ENCODE measurements around the gene MAP3K6.

MAP3K6 gene

DNA sequence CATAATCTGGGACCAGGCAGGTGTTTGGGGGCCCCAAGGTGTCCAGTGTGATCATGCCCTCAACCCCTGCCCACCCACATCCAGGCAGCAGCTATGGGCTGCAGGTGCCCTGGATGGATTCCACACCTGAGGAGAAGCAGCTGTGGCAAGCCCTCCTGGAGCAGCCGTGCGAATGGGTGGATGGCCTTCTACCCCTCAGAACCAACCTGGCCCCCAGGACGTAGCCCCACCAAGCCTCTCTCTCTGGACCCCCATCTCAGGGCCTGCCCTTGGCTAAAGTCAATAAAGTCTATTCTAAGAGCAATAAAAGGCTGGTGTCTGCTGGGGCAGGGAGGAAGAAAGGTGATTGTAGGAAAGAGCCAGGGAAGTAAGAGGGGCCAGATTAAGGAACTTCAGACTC, 13.1 kb downstream of the MAP3K6 start:
- no peak for DNase-seq

GRCh38 chr1:27353166-27353565, 13.6 kb downstream of the MAP3K6 start:
- no peak for DNase-seq

GRCh38 chr1:27351541-27352107, 15.1 kb downstream of the MAP3K6 start:
- no peak for DNase-seq

GRCh38 chr1:27350663-27351540, 15.9 kb downstream of the MAP3K6 start:
- no peak for DNase-seq

DNA sequence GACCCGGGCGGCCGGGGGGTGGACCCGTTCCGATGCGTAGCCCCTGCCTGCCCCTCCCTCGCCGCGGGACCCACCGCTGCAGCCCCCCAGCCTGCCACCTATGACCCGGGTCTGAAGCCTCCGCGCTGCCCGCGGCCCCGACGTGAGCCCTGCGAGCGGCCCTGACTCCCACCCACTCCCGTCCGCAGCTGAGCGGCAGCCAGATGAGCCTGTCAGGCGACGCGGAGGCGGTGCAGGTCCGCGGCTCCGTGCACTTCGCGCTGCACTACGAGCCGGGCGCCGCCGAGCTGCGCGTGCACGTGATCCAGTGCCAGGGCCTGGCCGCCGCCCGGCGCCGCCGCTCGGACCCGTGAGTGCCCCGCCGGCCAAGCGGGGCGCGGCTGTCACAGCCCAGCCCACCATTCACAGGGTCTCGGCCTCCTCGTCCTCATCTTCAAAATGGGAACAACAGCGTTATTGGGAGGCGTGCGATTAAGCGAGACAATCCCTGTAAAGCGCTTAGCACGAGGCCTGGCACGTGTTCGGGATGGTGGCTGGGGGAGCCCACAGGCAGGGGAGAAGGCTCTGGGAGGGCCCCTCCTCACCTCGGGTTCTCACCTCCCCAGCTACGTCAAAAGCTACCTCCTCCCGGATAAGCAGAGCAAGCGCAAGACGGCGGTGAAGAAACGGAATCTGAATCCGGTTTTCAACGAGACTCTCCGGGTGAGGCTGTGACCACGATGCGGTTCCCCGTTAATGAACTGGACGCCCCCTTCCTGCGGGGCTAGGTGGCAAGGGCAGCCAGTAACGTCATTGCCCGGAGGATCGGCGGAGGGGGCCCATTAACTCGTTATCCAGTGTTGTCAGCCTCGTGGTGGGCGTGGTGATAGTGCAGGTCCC, 16.7 kb downstream of the MAP3K6 start:
- DNase-seq, result peak; percentile 42 to 63

GRCh38 chr1:27348861-27349783, 17.6 kb downstream of the MAP3K6 start:
- peak in 1 of 2 experiments; percentile 46 for DNase-seq

- DNase-seq, result no peak
Observed at GRCh38 chr1:27346991-27347624, 19.7 kb downstream of the MAP3K6 start.

- no peak for DNase-seq
Observed at GRCh38 chr1:27346357-27346756, 20.4 kb downstream of the MAP3K6 start.

DNA sequence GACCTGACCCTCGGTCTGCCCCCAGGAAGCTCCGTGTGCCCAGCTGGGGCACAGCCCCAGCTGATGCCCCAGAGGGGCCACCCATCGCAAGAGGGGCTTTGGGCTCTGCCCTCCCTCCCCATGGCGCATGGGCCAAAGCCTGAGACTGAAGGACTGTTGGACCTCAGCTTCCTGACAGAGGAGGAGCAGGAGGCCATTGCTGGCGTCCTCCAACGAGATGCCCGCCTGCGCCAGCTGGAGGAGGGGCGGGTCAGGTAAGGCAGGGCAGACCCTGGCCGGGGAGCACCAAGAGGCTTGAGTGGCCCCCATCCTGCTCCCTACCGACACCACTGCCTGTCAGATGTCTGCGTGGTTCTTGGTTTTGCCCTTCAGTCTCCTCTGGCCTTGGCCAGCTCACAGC, 21.5 kb downstream of the MAP3K6 start:
- no peak for DNase-seq

GRCh38 chr1:27343639-27344025, 23.1 kb downstream of the MAP3K6 start:
- no peak for DNase-seq

DNA sequence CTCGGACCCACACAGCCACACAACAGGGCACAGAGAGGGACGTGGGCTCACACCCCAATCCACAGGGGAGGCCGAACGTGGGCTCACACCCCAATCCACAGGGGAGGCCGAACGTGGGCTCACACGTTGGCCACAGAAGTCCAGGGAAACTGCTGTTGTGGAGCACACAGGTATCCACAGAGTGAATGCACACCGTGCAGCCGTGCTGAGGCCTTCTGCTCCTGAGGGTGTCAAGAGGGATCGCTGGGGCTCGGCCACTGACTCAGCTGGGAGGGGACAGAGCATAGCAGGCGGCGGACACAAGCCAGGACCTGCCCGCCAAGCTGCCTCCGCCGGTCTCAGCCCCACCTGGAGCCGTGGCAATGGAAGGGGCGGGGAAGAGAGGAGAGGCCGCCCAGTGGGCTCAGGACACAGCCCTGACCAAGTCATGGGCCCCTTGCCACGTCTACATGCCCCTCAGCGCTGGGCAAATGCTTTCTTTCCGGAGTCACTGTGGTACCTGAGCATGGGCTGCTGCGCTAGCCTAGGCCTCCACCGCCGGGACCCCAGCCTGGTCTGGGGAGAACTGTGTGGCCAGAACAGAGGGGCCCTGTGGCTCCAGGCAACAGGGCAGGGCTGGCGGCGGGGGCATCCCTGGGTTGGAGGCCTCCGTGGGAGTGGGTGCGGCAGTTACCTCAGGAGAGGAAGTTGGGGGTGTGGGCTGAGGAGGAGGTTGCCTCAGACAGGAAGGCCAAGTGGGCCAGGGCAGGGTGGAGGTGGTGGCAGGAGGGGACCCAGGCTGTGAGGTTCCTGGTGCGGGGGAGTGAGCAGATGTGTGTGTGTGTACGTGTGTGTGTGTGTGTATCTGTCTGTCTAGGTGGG, 23.8 kb downstream of the MAP3K6 start:
- no peak for DNase-seq

GRCh38 chr1:27342391-27342777, 24.4 kb downstream of the MAP3K6 start:
- no peak for DNase-seq

DNA sequence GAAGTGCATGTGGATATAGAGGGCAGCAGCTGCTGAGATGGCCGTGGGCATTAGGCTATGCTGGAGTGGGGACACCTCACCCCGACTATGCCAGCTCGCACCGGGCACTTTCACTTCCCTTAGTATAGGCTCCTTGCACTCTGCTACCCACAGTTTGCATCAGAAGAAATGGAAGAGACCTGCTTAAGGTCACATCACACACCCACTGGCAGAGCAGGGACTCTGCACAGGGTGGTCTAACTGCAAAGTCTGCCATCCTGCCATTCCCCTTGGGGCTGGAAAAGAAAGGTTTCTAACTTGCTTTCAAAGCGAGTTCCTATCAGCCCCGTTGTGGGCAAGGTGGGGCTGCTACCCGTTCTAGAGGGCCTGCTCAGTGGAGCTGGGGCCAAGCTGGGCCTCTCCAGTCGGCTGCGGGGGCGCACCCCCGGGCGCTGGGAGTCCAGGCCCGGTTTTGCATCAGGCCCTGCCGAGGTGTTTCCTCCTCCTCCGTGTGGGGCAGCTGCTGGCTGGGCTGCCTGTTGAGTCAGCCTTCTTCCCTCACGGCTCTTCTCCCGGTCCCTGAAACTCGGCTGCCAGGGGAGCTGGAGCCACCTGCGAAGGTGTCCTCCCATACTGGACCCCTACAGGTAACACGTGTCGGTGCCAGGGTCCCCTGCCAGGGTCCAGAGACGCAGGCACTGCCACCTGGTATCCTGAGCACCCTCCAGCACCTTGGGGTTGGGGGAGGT, 25.1 kb downstream of the MAP3K6 start, which contains the start of gene SYTL1:
Gene SYTL1 (plus strand): TSS at position 498 of the 728 bp plus-strand sequence. CDS start 3,313 bp downstream, outside the sequence.
- no peak for DNase-seq

DNA sequence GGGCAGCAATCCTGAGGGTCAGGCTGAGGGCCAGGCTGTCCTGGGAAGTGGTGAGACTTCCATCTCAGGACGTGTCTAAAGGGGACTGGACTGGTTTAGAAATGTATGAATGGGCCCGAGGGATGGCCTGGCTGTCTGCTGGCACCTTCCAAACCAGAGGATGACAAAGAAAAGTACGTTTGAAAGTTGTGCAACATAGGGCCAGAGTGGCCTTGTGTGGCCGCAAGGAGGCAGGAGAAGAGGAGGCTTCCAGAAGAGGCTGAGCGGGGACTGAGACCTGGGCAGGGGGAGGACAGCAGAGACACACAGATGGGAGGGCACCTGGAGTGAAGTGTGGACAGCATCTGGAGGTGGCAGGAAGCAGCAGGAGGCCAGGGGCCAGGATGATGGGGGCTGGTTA, 27.5 kb downstream of the MAP3K6 start:
- DNase-seq, result no peak

- DNase-seq, result no peak
Observed at GRCh38 chr1:27338751-27339150, 28.0 kb downstream of the MAP3K6 start.

DNA sequence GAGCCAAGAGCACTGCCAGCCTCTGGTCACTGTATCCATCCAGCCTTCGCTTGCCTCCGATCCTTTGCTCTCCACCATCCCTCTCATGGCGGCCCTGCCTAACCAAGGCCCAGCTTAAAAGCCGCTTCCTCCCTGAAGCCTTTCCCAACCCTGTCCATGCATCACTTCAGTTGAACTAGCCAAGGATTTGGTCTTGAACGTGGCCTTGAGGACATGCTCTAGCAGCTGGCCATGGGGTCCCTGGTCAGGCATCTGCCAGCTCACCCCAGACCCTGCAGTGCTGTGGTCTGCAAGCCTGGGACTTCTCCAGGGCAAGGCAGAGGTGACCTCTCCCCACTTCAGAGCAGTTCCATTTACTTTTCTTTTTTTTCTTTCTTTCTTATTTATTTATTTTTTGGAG, 30.0 kb downstream of the MAP3K6 start:
- no peak for DNase-seq

- no peak for DNase-seq
Observed at GRCh38 chr1:27335506-27336422, 31.0 kb downstream of the MAP3K6 start.

GRCh38 chr1:27333717-27334279, 33.0 kb downstream of the MAP3K6 start:
- DNase-seq, result no peak
